GM12875 (cell line): ENCODE results near the gene IFT80.

Experiments used
- H3K4me3 ChIP-seq: one replicate; pipeline ENCODE4 v1.5.1; 2011; ENCODE audit warnings: low read depth, low read length, control low read depth
- TF ChIP-seq, protein P1 (sequence below): IDR thresholded peaks from 2 replicates; pipeline ENCODE4 v1.5.1; 2011; ENCODE audit warnings: low read depth, mild to moderate bottlenecking, control low read depth, inconsistent platforms, low read length, moderate library complexity, borderline replicate concordance; ENCODE audit not compliant: insufficient read depth

IFT80 gene

DNA sequence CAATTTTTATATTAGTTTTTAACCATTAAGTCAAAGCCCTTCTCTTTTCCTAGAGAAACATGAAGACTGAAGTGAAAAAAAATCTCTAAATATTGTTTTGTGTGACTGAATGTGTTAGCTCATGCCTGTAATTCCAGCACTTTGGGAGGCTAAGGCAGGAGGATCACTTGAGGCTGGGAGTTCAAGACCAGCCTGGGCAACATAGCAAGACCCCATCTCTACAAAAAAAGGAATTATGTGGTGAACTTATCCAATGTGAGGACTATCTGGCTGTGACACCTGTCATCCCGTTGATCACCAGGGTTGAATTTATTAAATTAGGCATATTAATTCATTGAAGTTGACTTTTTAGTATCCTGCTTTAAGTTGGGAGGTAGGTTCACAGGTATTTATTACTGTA is 13.5 kb upstream of the IFT80 start:
- TF ChIP-seq, protein P1, sequence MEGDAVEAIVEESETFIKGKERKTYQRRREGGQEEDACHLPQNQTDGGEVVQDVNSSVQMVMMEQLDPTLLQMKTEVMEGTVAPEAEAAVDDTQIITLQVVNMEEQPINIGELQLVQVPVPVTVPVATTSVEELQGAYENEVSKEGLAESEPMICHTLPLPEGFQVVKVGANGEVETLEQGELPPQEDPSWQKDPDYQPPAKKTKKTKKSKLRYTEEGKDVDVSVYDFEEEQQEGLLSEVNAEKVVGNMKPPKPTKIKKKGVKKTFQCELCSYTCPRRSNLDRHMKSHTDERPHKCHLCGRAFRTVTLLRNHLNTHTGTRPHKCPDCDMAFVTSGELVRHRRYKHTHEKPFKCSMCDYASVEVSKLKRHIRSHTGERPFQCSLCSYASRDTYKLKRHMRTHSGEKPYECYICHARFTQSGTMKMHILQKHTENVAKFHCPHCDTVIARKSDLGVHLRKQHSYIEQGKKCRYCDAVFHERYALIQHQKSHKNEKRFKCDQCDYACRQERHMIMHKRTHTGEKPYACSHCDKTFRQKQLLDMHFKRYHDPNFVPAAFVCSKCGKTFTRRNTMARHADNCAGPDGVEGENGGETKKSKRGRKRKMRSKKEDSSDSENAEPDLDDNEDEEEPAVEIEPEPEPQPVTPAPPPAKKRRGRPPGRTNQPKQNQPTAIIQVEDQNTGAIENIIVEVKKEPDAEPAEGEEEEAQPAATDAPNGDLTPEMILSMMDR, result no peak
- no peak overlapping the region for H3K4me3 ChIP-seq

DNA sequence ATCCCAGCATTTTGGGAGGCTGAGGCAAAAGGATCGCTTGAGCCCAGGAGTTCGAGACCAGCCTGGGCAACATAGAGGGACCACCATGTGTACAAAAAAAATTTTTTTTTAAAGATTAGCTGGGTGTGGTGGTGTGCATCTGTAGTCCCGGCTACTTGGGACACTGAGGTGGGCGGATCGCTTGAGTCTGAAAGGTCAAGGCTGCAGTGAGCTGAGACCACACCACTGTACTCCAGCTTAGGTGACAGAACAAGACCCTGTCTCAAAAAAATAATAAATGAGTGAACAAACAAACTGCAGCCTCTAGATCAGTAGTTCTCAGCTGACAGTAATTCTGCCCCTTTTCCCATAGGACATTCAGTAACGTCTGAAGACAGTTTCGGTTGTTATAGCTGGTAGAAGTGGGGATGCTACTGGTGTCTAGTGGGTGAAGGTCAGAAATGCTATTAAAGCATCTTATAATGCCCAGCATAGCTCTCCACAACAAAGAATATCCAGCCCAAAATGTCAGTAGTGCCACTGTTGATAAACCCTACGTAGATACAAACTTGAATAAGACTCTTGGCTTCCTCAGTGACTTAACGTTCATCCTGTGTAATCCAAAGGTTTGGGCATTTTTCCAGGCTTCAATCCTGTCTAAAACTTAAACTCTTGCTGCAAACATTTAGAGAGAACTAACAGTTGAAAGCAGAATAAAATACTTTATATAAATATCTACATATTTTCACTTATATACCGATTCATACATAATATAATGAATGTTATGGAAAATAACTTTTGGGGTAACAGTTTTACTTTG is 11.0 kb upstream of the IFT80 start:
- H3K4me3 ChIP-seq, result no peak overlapping the region
- TF ChIP-seq, protein P1, result no peak

DNA sequence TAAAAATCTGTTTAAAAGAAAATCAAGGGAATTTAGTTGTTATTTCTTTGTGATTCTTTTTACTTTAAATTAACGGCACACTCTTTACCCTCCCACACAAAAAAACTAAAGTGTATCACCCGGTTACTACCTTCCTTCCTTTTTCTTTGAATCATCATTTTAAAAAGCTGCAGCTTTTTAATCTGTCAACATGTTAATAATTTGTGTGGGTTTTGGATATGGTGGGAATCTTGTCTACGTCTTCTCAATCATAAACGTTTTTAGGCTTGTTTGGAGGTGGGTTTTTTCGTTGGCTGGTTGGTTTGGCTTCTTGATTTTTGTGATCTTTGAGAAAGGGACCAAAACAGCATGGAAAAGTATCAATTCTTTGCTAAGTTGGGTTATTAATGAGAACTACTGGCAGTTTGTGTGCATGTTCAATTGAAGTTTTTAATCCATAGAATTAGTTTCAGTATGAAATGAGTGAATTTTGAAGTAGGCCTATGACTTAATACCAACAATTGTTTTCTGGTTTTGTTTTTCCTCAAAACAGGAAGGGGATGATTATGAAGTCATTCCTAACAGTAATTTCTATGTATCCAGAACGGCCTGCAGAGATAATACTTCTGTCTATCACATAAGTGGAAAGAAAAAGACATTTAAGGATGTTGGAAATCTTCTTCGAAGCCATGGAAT is 4.9 kb upstream of the IFT80 start:
- H3K4me3 ChIP-seq, result no peak overlapping the region

DNA sequence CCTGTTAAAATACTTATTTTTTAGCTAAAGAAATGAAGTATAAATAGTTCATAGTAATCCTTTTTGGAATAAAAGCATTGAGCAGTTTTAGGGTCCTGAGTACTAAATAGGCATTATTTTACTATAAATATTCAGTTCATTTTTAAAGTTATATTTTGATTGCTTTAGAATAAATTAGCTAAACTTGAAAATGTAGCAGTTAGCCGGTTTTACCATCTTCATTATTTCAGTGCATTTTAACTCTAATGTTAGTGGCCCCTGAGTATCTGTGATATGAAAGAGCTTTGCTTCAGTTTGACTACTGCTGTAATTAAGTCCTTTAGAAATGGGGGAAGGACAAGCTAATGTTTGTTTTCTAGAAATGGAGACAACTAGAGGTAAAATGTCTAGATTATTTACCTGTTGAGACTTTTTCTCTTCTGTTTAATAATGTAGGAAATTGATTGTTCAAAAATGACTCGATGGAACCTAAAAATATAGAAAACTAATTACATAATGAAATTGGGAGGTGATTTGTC is 4.1 kb upstream of the IFT80 start:
- peak overlapping the region; percentile 37 for H3K4me3 ChIP-seq
- TF ChIP-seq, protein P1, result no peak

More for the DNA sequence above, 4.9 kb upstream of the IFT80 start:
- TF ChIP-seq, protein P1, result no peak

DNA sequence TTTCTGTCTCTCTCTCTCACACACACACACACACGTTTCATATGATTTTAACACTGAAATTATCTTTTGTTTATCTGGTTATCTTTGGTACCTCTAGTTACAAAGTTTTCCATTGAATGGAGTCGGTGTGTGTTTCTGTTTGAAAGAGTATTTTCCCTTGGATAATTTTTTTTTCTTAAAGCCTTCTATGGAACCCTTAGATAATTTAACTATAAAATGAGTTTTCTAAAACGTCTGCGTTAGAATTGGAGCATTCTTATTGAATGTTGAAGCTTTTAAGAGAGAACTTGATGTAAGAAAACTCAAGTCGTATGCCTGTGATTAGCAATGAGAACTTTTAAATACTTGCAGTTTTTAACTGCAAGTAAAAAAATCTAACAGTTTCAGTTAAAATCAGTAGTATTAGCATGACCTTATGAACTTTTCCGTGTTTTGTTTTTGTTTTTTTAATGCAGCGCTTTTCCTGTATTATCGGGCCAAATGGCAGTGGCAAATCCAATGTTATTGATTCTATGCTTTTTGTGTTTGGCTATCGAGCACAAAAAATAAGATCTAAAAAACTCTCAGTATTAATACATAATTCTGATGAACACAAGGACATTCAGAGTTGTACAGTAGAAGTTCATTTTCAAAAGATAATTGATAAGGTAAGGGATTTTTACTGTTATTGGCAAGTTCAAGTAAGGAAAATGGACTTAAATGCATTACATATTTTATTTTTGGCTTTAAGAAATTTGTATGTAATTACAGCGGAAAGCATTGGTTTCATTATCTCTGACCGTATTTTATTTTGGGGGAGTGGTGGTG is 3.4 kb upstream of the IFT80 start:
- TF ChIP-seq, protein P1, result no peak
- peak overlapping the region; percentile 98 for H3K4me3 ChIP-seq

DNA sequence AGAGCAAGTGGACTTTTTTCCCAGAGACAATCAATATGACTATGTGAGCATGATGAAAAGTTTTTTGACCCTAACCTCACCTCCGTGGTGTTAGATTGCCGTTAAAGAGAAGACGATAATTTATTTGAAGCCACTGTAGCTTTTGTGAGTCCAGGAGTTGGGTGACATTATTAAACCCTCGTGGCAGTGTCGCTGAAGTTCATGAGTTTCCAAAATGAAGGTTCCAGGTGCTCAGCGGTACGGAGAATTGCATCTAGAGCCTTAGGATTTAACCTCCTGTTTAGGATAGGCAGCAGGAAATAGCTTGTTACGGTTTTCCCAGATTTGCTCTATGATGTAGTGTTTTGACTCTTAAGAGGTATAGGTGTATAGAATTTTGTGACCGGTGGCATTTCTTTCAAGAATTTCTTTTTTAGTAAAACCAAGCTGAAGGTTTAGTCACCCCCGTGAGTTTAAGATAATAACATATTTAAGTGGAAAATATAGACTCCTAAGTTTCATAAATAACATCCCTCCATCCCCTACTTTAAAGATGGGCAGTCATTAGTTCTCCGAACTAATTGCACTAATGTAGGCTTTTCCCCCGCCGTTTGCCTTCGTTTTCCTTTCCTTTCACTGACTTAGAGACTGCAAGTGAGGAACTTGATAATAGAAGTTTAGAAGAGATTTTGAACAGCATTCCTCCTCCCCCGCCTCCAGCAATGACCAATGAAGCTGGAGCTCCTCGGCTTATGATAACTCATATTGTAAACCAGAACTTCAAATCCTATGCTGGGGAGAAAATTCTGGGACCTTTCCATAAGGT is 2.5 kb upstream of the IFT80 start:
- H3K4me3 ChIP-seq, result peak overlapping the region; percentile 98
- TF ChIP-seq, protein P1, result no peak
